Upper lobe of left lung (tissue), 4 donors: ENCODE data around the gene PCDHGB2.

Experiments
- EP300 ChIP-seq, 4 donors: sonication (generic); formaldehyde crosslinking; IDR thresholded peaks; one replicate each; pipeline ENCODE4 v1.5.1; 2017; ENCODE audit warnings: antibody characterized with exemption in 4 of 4, control low read depth in 2 of 4
- TF ChIP-seq, protein P1 (sequence below), 6 experiments: fragments of 450-650 bp in 4 of 6; fragments of 200-600 bp in 2 of 6; sonication (generic) in 2 of 6; IDR thresholded peaks; one replicate each; pipeline ENCODE4 v1.5.1; 2016 to 2019; ENCODE audit warnings: antibody characterized with exemption in 6 of 6

DNA sequence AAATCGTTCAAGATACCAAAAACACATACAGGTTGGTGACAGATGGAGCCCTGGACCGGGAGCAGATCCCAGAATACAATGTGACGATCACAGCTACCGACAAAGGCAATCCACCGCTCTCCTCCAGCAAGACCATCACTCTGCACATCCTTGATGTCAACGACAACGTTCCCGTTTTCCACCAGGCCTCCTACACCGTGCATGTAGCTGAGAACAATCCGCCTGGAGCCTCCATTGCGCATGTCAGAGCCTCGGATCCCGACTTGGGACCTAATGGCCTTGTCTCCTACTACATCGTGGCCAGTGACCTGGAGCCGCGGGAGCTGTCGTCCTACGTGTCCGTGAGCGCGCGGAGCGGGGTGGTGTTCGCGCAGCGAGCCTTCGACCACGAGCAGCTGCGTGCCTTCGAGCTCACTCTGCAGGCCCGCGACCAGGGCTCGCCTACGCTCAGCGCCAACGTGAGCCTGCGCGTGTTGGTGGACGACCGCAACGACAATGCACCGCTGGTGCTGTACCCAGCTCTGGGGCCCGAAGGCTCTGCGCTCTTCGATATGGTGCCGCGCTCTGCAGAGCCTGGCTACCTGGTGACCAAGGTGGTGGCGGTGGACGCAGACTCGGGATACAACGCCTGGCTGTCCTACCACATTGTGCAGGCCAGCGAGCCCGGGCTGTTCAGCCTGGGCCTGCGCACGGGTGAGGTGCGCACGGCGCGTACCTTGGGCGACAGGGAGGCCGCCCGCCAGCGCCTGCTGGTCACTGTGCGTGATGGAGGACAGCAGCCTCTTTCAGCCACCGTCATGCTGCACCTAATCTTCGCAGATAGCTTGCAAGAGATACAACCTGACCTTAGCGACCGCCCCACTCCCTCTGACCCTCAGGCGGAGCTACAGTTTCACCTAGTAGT is 12.0 kb downstream of the PCDHGB2 start:
- TF ChIP-seq, protein P1, sequence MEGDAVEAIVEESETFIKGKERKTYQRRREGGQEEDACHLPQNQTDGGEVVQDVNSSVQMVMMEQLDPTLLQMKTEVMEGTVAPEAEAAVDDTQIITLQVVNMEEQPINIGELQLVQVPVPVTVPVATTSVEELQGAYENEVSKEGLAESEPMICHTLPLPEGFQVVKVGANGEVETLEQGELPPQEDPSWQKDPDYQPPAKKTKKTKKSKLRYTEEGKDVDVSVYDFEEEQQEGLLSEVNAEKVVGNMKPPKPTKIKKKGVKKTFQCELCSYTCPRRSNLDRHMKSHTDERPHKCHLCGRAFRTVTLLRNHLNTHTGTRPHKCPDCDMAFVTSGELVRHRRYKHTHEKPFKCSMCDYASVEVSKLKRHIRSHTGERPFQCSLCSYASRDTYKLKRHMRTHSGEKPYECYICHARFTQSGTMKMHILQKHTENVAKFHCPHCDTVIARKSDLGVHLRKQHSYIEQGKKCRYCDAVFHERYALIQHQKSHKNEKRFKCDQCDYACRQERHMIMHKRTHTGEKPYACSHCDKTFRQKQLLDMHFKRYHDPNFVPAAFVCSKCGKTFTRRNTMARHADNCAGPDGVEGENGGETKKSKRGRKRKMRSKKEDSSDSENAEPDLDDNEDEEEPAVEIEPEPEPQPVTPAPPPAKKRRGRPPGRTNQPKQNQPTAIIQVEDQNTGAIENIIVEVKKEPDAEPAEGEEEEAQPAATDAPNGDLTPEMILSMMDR (IDR thresholded peaks at IDR 0.05), result no peak
- no peak for TF ChIP-seq EP300 (IDR thresholded peaks at IDR 0.05)
